T-helper 22 cell (primary cell): ENCODE data around the gene ACTN1.

Experiments
- DNase-seq: peaks from one replicate; pipeline ENCODE4 v3.0.0-alpha.2; 2020; ENCODE audit warnings: low read depth

The ACTN1 gene

DNA sequence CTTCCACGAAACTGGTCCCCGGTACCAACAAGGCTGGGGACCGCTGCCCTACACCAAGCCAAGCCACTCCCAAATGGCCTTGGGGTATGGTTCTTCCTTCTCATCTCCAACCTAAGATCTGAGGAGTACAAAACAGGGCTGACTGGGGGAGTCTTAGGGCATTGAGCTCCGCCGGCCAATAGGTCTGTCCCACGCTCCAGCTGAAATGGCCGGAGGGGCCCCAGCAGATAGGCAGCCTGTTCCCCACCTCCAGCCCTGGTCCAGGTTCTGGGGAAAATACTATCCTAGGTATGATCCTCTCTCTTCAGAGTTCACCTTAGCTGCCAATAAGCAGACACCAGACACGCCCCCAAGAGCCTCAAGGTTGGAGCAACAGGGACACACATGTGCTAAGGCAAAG is 90.2 kb downstream of the ACTN1 start:
- DNase-seq, result no peak

GRCh38 chr14:68888025-68888850 is 90.9 kb downstream of the ACTN1 start:
- no peak for DNase-seq

DNA sequence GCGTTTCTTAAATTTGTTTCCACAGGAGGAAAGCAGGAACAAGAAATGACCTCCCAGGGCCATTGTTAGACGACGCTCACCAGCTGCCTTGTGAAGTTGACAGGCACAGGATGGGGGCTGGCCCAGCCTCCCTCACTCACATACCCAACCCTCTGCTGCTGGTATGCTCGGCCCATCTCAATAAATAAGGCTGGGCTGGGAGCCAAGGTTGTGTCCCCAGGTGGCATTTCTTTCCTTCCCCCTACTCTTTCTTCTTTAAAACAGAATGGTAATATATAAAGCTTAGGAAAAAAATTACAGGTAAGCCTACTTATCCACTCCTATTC is 93.0 kb downstream of the ACTN1 start:
- no peak for DNase-seq

DNA sequence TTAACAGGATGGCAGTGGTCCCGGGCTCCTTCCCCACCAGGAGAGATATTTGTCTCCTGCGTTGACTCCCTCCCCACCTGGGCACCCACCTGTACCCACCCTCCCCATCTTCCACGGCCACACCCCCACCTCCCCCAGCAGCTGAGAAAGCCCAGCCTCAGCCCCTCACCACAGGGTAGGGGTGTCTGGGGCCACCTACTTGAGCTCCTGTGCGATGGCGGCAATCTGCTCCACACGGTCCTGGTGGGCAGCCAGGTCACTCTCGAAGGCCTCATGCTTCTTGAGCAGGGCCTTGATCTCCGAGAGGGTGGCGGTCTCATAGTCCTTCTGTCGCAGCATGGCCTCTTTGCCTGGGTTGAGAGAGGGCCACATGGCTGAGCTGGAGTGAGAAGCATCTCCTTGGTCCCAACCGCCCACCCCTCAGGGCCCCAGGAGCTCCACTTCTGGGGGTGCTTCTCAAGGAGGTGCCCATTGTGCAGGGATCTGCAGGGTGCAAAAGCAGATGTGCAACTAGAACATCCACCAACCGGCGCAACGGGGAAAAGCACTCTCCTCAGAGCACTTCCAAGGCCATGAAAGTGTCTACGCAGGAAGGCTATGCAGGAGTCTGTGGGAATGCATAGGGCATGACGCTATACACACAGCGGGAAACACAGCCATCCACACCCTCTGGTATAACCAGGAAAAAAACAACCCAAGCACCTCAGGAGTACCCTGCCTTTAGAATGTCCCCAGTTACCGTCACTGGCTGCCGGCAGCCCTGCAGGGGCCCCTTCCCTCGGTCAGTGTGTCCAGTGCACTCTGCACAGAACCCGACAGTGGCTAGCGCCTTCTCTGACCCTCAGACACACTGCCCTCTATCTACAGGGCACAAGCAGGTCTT is 93.6 kb downstream of the ACTN1 start:
- DNase-seq, result no peak

DNA sequence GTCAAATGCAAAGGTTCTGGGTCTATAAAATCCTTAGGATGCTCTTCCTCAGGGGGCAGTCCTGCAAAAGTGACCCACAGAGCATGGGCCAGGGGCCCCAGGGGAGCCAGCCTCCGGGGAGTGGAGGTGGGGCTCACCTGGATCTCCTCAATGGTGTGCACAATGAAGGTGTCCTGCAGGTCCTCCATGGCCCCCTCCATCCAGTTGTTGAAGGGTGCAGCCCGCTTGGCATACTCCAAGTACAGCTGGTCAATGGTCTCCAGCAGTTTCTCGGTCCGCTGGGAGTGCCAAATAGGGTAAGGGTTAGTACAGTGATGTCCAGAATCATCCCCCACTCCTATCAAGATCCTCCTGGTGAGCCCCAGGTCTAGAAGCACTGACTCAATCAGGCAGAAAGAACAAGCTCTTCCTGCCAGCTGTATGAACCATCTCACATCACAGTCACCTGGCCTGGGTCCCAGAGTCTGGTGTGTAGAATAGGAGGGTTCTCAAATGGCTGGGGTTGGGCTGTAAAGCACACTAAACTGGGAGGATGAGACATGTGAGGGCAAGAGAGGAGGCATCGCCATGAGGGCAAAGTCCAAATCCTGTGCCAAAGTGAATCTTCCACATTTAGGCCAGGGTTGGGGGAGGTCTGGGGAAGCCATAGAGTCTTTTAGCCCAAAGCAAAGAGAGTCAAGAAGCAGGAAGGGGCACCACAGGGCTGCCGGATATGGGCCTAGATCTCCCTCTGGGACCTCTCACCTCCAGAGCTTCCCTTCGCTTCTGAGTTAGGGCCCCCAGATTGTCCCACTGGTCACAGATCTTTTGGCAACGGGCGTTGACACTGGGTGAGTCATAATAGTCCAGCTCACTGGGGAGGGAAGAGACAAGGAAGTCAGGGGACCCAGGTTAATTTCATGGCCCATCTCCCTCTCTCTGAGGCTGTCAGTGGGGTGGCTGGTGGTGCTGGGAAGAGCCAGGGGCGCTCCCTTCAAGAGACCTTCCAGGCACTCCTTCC is 94.8 kb downstream of the ACTN1 start:
- no peak for DNase-seq

- no peak for DNase-seq
Observed at GRCh38 chr14:68882235-68882634, 96.9 kb downstream of the ACTN1 start.

- DNase-seq, result no peak
Observed at GRCh38 chr14:68881396-68881795, 97.7 kb downstream of the ACTN1 start.

DNA sequence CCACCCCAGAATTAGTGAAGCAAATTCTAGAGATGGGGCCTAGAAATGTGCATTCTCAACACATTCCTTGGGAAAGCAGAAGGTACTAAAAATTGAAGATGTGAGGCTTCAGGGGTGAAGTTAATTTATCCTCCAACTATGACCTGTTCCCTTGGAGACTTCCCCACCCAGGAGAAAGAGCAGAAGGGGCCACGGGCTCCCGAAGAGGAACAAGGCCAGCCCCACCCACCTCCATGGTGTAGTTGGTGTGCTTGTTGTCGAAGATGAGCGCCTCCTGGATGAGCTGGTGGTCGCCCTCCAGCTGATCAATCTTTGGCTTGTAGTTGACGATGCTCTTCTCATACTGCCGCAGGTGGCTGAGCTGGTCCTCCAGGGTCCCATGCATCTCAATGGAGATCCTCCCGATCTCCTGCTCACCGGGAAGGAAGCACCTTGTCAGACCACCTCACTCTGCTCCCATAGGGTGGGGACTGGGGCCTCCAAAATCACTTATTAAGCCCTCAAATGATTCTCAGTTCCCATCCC is 98.5 kb downstream of the ACTN1 start:
- DNase-seq, result no peak

DNA sequence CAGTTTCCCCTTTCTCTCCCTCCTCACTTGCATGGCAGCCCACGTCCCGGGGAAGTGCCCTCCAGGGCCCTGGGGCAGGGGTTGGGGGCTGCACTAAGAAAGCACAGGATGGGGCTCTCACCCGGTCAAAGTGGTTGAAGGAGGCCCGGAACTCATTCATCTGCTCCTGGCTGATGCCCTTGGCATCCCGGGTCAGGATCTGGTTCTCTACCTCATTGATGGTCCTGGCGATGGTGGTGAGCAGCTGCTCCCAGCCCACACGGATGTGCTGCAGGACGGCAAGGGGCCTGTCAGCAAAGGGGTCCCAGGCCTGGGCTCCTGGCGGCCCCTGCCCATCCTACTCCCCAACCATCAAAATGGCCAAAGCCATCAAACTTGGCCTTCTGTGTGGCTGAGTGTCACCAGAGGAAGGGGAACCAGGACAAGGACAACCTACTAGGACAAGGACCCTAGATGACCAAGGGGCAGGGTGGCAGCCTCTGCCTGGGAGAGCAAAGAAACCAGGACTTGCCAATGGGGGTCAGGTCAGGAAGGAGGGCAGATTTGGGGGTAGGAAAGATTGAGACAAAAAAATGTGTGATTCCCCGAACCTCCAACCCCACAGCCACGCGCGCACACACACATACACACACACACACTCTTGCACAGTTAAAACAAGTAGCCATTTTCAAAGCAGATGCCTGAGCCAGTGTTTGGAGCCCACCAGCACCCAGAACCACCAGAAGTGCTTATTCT is 99.1 kb downstream of the ACTN1 start:
- DNase-seq, result no peak

- DNase-seq, result no peak
Observed at GRCh38 chr14:68879321-68879781, 99.8 kb downstream of the ACTN1 start.

GRCh38 chr14:68878908-68879307 is 100.2 kb downstream of the ACTN1 start:
- DNase-seq, result no peak

DNA sequence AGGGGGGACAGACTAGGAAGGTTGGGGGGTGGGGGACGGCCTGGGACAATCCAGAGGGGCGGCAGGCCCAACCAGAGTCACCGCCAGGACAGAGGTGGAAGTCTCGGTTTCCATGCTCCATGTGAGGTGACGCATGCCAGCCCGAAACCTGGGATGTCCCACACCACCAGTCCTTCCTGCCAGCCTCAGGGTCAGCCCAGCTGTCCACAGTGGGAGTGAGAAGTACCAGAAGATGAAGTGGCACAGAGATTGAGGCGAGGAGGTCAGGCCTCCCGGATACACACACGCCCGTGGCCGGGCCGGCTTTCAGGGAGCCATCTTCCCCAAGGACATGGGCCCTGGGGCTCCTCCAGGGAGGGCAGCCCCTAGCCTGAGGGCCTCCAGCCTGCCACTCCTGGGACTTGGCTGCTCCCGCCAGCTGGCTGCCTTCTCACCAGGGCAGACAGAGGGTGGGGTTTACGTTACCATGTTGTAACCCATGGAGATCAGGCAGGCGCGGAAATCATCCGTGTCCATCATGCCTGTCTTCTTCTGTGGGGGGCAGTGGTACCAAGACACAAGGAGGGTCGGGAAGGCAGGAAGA is 101.0 kb downstream of the ACTN1 start:
- no peak for DNase-seq

DNA sequence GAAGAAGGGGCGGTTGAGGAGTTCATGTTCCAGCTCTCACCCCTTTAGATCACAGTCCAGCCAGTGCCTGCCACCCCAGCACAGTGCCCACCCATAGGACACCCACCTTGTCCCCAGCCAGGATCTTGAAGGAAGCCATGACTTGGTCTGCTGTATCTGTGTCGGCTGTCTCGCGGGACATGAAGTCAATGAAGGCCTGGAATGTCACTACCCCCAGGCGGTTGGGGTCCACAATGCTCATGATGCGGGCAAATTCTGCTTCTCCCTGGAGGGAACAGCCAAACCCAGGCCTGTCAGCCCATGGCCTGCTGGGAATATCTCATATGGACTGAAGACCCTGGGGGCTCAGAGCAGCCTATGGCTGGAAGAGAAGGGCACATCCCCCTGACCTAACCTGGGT is 102.1 kb downstream of the ACTN1 start:
- no peak for DNase-seq

GRCh38 chr14:68874746-68875155 is 104.4 kb downstream of the ACTN1 start:
- no peak for DNase-seq

DNA sequence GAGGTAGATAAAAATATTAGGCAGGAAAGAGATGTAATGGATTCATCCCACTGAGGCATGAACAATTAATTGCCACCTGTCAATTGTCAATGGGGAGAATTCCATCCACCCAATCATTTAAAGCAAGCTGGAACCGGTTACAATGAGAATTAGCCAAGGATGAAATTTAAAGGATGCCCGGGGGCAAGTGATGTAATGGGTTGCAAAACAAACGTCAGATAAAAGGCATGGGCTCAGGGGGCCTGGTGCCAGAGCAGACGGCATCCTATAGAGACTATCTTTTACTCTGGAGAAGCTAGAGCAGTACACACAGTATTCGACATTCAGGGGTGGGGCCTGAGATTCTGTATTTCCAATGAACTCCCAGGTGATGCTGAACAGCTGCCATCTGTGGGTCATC is 105.7 kb downstream of the ACTN1 start:
- DNase-seq, result no peak

DNA sequence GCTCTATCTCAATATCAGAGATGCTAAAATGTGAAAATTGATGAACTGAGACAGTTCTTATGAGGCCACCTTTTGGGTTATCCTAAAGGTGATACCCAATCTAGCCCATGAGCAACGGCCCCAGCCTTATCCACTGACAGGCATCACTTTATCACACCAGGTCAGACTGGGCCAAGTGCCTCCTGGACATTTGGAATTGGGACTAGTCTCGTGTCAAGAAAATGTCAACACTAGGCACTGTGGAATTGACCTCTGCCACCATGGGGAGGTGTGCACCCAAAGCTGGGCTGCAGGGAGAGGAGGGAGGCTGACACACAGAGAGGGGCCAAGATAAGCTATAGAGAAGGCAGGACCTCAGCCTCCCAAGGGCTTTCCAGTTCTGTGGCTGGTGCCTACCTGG is 107.7 kb downstream of the ACTN1 start:
- no peak for DNase-seq

DNA sequence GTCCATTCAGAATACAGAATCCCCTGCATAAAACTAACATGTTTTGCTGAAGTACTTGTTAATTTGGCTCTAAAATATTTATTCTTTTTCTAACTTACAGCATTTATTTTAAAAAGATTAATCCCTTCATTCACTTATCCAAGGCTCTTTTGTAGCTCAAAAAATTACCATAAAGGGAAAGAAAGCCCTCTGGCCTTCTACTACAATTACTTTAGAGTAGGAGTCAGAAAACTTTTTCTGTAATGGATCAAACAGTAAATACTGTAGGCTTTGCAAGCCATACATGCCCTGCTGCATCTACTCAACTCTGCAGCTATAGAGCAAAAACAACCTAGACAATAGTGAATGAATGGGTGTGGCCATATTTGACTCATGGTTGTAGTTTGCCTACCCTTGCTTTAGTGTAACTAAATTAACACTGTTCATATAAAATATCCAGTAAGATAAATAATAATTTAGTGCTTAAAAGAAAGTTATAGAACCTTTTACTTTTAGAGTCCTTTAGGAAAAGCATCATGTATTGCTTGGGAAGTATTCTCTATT is 112.0 kb downstream of the ACTN1 start:
- DNase-seq, result no peak

- no peak for DNase-seq
Observed at GRCh38 chr14:68865542-68865941, 113.6 kb downstream of the ACTN1 start.

DNA sequence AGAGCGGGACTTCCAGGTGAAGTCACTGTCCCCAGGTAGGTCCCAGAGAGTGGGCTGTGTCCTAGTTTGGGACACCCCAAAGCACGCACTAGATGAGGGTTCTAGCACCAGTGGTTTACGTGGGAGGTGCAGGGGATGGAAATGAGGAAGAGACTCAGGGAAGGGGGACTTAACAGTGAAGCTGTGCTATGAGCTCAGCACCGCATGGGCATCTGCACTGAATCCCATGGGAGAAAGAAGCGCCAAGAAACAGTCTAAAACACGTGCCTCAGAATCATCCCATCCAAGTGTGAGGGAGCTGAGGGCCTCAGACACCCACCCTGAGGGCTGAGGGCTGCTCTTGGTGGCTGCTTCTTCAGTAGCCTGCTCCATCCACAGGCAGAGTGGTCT is 114.7 kb downstream of the ACTN1 start:
- DNase-seq, result no peak

DNA sequence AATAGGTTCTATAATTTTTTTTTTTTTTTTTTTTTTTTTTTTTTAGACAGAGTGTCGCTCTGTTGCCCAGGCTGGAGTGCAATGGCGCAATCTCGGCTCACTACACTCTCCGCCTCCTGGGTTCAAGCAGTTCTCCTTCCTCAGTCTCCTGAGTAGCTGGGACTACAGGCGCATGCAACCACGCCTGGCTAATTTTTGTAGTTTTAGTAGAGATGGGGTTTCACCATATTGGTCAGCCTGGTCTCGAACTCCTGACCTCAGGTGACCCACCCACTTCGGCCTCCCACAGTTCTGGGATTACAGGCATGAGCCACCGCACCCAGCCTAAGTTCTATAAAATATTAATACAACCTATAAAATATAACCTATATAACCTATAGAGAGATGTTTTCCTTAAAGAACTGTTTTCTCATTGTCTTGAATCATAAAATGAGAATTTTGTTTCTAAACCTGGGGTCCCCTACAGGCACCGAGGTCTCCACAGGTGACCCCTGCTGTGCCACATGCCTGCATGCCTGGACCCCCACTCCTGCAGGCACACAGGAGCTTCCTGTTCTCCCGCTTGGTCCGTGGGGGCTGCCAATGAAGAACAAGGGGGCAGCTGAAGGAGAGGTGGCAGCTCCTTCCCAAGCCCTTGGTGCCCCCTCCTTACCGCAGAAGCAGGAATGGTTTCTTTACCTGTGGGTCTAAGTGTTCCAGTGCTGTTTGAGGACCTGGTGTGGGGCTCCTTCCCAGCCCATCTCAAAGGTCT is 115.3 kb downstream of the ACTN1 start:
- no peak for DNase-seq
